Activated CD4-positive, alpha-beta T cell treated with anti-CD3 and anti-CD28 coated beads, Interleukin-2, Interleukin-6, amounts not matched to agents 100 ng/mL and 50 ng/mL, durations not matched to agents 16 hours and 8 hours (primary cell): Measurements from ENCODE around the gene DPM2.

Experiments used
- DNase-seq: peaks from one replicate; pipeline ENCODE4 v3.0.0-alpha.2; 2020

Gene DPM2

DNA sequence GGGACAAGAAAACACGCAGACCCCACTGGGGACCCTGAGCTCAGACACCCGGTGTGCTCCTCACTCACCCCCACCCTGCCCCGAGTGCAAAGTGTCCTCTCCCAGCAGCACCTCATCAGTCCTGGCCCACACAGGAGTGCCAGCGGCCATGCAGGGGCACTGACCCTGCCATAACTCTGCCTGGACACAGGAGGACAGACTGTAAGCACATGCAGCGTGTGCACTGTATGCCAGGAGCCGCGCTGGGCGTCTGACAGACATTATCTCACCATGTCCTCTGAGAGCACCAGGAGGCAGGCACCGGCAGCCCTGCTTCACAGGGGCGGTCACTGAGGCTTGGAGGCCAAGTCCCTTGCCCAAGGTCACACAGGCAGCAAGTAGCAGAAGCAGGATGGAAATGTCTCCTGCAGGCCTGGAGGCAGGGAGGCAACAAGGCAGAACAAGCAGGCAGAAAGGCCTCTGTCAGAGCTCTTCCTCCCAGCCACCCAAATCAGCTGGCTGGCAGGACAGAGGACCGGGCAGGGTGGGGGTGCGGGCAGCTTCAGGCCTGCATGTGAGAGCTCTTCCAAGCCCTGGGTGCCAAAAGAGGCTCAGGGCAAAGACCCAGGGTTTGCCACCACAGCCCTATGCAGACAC, 34.7 kb upstream of the DPM2 start:
- DNase-seq: no peak

DNA sequence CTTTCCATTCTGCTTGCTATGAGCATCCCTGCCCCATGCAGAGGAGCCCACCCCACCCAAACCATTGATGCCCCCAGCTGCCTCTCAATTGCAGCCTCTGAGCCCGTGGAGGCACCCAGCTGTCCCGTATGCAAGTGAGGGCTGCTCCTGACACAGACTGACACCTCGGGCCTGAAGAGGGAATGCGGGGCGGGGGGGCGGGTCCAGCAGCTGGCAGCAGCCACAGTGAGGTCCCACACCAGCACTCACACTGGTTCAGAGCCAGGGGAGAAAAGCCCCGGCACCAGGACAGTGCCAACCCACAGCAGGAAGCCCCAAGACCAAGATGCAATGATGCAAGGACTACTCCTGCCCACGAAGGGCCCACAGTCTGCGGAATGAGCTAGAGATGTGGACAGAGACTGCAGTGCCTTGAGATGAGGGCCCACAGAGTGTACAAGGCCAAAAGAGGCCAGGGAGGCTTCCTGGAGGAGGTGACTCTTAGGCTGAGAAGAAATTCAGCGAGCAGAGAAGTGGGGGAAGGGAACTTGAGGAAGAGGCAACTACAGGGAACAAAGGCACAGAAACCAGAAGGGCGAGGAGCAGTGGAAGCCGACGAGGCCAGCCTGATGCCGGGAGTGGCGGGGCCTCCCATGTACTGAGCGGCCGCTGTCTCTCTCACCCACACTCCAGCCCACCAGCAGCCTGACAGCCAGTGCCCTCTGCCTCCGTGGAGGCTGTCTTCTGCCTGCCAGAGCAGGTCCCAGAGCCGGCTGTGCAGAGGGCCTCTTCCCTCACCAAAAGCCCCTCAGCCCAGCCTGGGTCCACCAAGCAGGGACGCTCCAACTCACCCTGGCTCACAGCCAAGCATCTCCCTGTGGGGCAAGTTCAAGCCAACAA, 33.9 kb upstream of the DPM2 start:
- peak; percentile 59 for DNase-seq

DNA sequence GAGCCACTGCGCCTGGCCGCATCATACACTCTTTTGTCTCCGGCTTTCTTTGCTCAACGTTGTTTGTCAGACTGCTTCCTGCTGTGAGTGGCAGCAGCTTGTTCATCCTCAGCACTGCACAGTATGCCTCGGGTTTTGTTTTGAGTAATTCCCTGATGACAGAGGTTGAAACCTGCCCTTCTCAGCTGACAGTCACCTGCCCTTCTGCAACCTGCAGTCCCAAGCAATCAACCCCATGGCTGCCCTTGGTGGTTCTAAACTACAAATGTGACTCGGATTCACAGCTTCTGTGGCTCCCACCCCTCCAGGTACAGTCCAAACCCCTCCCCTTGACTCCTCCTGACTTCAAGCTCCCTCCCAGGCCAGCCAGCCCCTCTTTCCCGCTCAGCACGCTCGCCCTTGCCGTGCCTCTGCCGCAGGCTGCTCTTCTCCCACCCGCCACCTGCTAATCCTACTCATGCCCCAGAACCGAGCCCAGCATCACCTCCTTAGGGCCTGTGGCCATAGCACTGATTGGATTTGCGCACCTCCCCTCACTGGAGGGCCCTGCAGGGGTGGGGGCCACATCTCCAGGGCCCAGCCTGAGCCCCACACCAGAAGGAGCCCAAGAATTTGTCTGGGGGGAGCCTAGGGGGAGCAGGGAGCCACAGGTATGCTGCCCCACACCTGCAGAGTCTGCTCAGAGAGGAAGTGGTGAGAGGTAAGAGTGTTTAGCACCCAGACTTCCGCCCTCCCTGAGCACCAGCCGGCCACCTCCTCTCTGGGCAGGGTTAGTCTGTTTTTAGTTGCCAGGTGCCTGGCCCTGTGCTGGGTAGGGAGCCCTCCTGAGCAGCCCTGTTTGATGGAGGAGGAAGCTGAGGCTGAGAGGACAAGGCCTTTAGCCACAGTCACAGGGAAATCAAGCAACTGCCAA, 33.0 kb upstream of the DPM2 start:
- DNase-seq: peak; percentile 95

DNA sequence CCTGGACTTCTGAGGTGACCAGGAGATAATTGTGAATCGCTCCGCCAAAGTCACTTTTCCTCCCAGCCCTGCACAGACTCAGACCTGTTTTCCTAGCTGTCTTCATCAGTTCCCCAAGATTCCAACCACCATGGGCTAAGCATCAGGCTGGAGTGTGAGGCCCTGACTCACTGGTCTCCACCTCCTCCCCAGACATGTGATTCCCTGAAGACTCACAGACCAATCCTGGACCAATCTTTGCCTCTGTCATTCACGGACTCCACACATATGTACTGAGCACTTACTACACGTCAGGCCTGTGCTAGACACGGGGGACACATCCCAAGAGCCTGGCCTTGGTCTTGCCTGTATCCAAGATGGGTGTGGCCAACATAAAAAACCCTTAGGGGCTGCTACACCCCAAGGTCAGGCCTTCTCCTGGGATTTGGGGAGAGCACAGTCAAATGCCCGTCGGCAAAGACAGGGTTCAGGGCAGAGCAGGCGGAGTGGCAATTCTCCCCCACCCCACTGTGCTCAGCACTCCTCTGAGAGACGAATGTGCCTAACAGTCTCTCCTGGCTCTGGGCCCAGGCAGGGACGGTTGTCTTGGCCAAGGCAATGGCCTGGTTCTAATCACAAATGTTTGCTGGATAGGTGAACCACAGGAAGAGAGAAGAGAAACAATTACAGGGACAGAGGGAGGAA, 31.2 kb upstream of the DPM2 start:
- DNase-seq: no peak

- DNase-seq: no peak
Observed at GRCh38 chr9:127968042-127968441, 30.4 kb upstream of the DPM2 start.

DNA sequence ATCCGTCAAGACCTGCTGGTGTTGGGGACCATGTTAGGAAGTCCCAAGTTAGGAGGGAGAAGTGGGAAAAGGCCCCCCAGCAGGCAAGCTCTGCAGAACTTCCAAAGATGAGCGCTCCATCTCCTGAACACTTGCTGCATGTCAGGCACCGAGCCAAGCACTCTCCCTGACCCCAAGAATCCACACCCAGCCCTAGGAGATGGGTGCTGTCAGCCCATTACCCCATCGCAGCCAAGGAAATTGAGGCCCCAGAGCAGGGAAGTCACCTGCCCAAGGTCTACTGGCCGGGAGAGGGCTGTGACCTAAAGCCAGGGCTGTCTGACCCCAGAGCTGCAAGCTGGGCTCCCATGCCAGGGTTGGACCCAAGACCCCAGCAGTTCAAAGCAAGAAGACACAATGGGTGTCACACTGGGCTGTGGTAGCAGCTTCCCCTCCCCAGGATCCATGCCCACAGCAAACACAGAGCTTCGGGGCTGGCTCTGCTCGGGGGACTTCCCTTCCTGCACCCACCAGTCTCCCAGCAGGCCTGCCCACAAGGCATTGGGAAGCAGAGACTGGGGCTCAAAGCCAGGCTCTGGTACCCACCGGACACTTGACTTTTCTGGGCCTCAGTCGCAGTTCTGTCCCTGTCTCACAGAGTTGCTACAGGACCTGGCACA, 29.6 kb upstream of the DPM2 start:
- no peak for DNase-seq

DNA sequence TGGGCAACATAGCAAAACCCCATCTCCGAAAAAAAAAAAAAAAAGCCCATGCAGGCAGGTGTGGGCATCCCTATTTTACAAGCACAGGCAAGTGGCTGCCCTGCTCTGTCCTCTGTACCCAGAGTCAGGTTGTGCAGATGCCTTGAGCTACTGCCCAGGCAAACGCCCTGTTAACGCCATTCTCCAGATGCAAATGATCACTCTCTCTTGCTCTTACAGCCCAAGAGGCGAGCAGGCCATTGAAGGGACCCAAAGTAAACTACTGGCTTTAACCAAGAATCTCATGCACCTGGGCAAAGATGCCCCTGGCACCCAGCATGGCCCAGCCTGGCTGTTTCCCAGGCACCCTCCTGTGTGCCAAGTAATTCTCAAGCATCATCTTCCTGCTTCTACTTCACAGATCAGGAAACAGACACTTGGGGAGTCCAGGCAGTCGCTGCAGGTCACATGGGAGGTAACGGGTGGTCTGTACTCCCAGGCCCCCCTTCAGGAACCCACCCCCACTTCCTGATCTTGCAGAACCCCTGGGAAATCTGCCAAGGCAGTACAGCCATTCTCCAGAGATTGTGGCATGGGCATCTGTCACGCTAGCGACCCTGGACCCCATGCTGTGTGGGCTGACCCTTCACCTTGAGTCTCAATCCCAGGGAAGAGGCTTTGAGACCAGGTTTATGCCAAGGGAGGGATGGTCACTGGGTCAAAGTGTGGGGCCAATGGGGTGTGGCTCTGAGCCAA, 28.9 kb upstream of the DPM2 start:
- DNase-seq: no peak

DNA sequence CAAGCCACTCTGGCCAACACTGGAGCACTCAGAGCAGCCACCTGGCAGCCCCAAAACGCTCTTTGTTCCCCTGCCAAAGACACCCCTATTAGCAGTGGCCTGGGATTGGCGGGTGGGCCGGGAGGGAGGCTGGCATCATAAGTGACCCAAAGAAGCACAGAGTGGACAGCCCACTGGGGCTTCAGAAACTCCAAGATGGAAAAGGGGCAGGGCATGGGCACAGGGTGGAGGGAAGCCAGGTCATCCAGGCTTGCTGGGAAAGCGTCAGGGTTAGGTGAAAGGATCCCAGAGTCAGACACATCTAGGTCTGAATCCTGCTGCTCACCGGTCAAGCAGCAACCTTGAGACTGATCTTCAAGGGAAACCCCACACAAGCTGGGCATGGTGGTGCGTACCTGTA, 28.3 kb upstream of the DPM2 start:
- DNase-seq: no peak

DNA sequence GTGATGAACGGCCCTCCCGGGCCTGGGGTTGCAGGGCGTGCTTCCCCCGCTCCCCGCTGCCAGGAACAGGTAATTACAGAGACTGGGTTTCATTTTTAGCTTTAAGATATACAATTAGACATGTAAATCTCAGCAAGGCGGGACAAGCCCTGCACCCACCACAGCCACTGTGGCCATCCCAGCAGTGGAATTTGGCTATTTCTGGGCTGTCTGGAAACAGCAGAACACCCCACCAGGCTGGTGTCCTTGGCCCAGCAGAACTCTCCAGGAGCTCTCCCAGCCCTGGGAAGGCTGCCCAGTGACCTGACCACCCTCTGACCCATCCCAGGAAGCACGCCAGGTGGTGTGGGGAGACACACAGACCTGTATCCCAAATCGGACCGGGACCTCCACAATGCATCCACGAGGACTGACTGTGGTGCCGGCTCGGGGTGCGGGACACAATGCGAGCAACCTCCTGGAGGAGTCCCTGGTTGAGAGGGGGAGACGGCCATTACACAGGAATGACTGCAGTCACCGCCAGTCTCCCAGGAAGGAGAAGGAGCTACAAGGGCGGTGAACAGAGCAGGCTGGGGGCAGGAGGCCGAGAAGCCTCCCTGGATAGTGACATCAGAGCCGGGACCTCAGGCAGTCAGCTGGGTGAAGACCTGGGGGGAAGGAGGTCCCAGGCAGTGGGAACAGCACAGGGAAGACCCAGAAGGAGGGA, 25.9 kb upstream of the DPM2 start:
- no peak for DNase-seq

DNA sequence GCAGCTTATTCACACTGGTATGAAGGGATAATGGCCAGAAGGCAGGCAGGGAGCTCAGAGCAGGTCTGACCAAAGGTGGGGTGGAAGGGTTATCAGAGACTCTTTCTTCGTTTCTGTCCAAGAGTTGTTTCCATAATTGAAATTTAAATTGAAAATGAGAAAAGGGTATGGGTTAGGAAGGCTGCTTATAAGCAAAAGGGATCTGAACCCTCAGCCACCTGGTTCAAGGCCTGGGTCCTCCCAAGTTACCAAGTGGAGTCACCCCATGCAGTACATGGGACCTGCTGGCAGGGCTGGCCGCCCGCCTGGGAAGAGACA, 25.3 kb upstream of the DPM2 start:
- DNase-seq: no peak

DNA sequence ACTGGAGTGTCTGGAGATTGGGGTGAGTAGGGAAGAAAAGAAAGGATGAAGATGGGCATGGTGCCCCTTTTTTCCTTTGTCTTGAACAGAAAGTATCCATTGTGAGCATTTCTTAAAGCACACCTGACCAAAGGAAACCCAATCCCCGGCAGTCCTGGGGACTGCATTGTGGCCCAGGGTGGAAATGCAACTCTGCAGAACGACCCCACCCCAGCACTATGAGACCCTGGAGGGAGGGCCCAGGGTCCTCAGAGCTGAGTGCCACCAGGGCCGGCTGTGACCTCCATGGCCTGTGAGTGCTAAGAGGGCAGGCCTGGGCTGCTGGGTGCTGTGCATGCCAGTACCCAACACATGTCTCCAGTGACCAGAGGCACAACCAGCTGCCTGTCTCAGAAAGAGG, 24.6 kb upstream of the DPM2 start:
- no peak for DNase-seq

- no peak for DNase-seq
Observed at GRCh38 chr9:127961613-127962155, 24.0 kb upstream of the DPM2 start.

DNA sequence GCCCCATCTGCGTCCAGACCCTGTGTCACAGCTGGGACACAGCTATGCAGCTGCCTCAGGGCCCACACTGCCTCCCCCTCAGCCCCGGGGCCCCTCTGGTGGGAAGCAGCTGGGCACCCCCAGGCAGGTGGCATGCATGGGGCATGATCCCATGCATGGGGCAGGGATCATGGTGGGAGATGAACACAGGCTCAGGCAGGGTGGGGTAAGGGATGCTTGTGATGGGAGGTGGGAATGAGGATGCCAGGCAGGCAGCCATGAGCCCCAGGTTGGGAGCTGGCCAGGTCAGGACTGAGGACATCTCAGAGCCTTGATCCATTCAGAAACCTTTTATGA, 23.5 kb upstream of the DPM2 start:
- no peak for DNase-seq

- DNase-seq: no peak
Observed at GRCh38 chr9:127960410-127961154, 22.9 kb upstream of the DPM2 start.

DNA sequence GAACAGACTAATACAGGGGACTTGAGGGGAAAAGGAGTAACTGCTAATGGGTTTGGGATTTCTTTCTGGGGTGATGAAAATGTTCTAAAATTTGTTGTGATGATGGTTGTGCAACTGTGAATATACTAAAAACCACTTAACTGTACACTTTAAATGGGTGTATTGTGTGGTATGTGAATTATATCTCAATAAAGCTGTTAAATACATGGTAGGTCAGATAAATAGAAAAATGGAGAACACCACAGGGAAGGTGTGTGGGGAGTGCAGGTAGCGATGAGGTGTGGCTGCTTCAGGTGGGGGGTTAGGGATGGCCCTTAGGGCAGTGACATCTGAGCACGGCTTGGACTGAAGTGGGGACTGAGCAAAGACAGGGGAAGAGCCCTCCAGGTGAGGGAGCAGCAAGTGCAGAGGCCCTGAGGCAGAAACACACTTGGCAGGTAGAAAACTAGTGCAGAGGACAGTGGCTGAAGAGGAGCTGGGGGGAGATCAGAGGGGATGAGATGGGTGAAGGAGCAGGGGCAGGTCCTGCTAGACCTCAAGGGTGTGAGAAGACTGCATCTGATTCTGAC, 22.3 kb upstream of the DPM2 start:
- no peak for DNase-seq

DNA sequence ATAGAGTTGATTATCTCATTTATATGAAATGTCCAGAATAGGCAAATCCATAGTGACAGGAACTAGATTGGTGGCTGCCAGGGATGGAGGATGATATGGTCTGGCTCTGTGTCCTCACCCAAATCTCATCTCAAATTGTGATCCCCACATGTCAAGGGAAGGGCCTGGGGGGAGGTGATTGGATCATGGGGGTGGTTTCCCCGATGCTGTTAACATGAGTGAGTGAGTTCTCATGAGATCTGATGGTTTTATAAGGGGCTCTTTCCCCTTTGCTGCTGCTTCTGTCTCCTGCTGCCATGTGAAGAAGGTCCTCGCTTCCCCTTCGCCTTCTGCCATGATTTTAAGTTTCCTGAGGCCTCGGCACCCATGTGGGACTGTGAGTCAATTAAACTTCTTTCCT, 21.7 kb upstream of the DPM2 start:
- DNase-seq: no peak

DNA sequence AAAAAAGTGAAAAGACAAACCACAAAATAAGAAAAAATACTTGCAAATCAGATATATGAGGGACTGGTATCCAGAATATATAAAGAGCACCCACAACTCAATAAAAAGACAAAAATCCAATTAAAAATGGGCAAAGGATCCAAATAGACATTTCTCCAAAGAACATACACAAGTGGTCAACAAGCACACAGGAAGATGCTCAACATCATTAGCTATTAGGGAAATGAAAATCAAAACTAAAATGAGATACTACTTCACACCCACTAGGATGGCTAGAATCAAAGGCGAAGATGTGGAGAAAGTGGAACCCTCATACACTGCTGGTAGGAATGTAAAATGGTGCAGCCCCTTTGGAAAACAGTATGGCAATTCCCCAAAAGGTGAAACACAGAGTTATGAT, 21.1 kb upstream of the DPM2 start:
- no peak for DNase-seq

DNA sequence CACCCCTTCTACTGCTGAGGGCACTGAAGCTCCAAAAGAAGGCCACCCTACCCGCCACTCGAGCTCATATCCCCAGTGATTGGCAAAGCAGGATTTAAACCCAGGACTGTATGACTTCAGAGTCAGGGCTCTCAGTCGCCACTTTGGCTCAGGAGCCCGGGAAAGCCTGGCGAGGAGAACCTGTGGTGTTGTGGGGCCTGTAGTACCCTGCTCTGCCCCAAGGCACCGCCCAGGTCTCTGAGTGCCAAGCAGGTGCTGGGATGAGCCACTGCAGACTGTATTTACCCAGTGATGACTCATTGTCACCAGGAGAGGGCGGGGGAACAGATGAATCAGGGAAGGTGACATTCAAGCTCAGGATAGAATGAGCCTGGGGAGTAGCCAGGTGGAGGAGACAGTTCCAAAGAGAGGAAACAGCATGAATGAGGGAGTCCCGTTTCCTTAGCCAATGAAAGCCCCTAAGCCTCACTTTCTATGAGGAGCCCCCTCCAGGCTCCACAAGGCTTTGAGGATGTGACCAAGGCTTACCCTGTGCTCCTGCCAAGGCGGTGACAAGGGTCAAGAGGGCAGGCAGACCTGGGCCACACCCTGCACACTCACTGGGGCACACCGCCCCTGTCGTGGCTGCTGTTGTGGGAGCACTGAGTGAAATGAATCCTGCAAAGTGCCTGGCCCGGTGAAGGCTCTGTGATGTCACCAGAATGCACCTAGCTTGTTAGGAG, 17.8 kb upstream of the DPM2 start:
- DNase-seq: peak; percentile 87

GRCh38 chr9:127954831-127955293, 17.2 kb upstream of the DPM2 start:
- DNase-seq: no peak
